H9 (cell line): Measurements from ENCODE around the gene CACNA1G. TPM values are rescaled to one million over a fixed set of nuclear protein-coding genes. Genes with fewer than 3 reads are reported as not detected.

Experiments used
- DNase-seq: peaks from one replicate; pipeline ENCODE4 v3.0.0-alpha.2; 2017
- H2AFZ ChIP-seq: one replicate; pipeline ENCODE4 v1.6.1; 2013; ENCODE audit warnings: mild to moderate bottlenecking, low read length, control low read depth, moderate library complexity
- H2AK5ac ChIP-seq: 2 replicates; pipeline ENCODE4 v1.6.1; 2013; ENCODE audit warnings: low read length, control low read depth, mixed read lengths; ENCODE audit not compliant: insufficient read length
- H2BK120ac ChIP-seq: one replicate; pipeline ENCODE4 v1.6.1; 2013; ENCODE audit warnings: low read depth, mild to moderate bottlenecking, low read length, control low read depth, inconsistent platforms; ENCODE audit not compliant: poor library complexity, severe bottlenecking
- H2BK12ac ChIP-seq: 2 replicates; pipeline ENCODE4 v1.6.1; 2013; ENCODE audit warnings: low read length, control low read depth, mixed read lengths, low read depth; ENCODE audit not compliant: insufficient read length
- H2BK15ac ChIP-seq: 2 replicates; pipeline ENCODE4 v1.6.1; 2013; ENCODE audit warnings: low read depth, low read length, control low read depth
- H2BK20ac ChIP-seq: one replicate; pipeline ENCODE4 v1.6.1; 2013; ENCODE audit warnings: low read depth, mild to moderate bottlenecking, low read length, control low read depth, inconsistent platforms; ENCODE audit not compliant: poor library complexity, severe bottlenecking
- H2BK5ac ChIP-seq: 2 replicates; pipeline ENCODE4 v1.6.1; 2013; ENCODE audit warnings: low read length, control low read depth, mixed read lengths; ENCODE audit not compliant: insufficient read length
- H3K14ac ChIP-seq: 2 replicates; pipeline ENCODE4 v1.6.1; 2013; ENCODE audit warnings: low read length, control low read depth; ENCODE audit not compliant: insufficient read depth
- H3K18ac ChIP-seq: 2 replicates; pipeline ENCODE4 v1.6.1; 2013; ENCODE audit warnings: low read depth, mild to moderate bottlenecking, mixed read lengths, low read length, control low read depth; ENCODE audit not compliant: insufficient read length
- H3K23ac ChIP-seq: 2 replicates; pipeline ENCODE4 v1.6.1; 2013; ENCODE audit warnings: low read length, control low read depth, mixed read lengths, low read depth; ENCODE audit not compliant: insufficient read length
- H3K23me2 ChIP-seq: 2 replicates; pipeline ENCODE4 v1.6.1; 2013; ENCODE audit warnings: low read depth, mild to moderate bottlenecking, mixed read lengths, low read length, control low read depth; ENCODE audit not compliant: insufficient read length, poor library complexity, severe bottlenecking
- H3K27ac ChIP-seq: 2 replicates; pipeline ENCODE4 v1.5.1; 2013; ENCODE audit warnings: low read length, control low read depth, mixed read lengths, low read depth; ENCODE audit not compliant: insufficient read length
- H3K27me3 ChIP-seq: 2 replicates; pipeline ENCODE4 v1.6.1; 2013; ENCODE audit warnings: low read length, control low read depth, inconsistent platforms; ENCODE audit not compliant: insufficient read depth
- H3K4ac ChIP-seq: 2 replicates; pipeline ENCODE4 v1.6.1; 2013; ENCODE audit warnings: low read depth, mild to moderate bottlenecking, control low read depth, inconsistent platforms, low read length, moderate library complexity
- H3K4me1 ChIP-seq: 2 replicates; pipeline ENCODE4 v1.6.1; 2013; ENCODE audit warnings: low read length, control low read depth, inconsistent platforms; ENCODE audit not compliant: insufficient read depth
- H3K4me2 ChIP-seq: 2 replicates; pipeline ENCODE4 v1.6.1; 2013; ENCODE audit warnings: low read length, control low read depth, mixed read lengths; ENCODE audit not compliant: insufficient read length, insufficient read depth
- H3K56ac ChIP-seq: 2 replicates; pipeline ENCODE4 v1.6.1; 2013; ENCODE audit warnings: low read depth, mild to moderate bottlenecking, mixed read lengths, low read length, control low read depth; ENCODE audit not compliant: insufficient read length
- H3K79me1 ChIP-seq: 2 replicates; pipeline ENCODE4 v1.6.1; 2013; ENCODE audit warnings: low read depth, mild to moderate bottlenecking, moderate library complexity, low read length, control low read depth, inconsistent platforms; ENCODE audit not compliant: insufficient read depth, poor library complexity, severe bottlenecking
- H3K79me2 ChIP-seq: 2 replicates; pipeline ENCODE4 v1.6.1; 2013; ENCODE audit warnings: low read length, control low read depth, inconsistent platforms; ENCODE audit not compliant: insufficient read depth
- H3K9ac ChIP-seq: 2 replicates; pipeline ENCODE4 v1.6.1; 2013; ENCODE audit warnings: low read length, control low read depth, mixed read lengths; ENCODE audit not compliant: insufficient read length; ENCODE audit errors: extremely low read depth
- H3K9me3 ChIP-seq: one replicate; pipeline ENCODE4 v1.6.1; 2013; ENCODE audit warnings: low read depth, low read length, inconsistent platforms; ENCODE audit not compliant: control insufficient read depth
- H3T11ph ChIP-seq: one replicate; pipeline ENCODE4 v1.6.1; 2013; ENCODE audit warnings: mild to moderate bottlenecking, low read length, control low read depth, inconsistent platforms
- H4K20me1 ChIP-seq: one replicate; pipeline ENCODE4 v1.6.1; 2013; ENCODE audit not compliant: control insufficient read depth, insufficient read length, insufficient read depth
- H4K5ac ChIP-seq: 2 replicates; pipeline ENCODE4 v1.6.1; 2013; ENCODE audit warnings: low read depth, mild to moderate bottlenecking, mixed read lengths, low read length, control low read depth; ENCODE audit not compliant: insufficient read length
- H4K8ac ChIP-seq: replicated peaks from 2 replicates; pipeline ENCODE4 v1.6.1; 2013; ENCODE audit warnings: low read length, control low read depth, mixed read lengths, low read depth; ENCODE audit not compliant: insufficient read length
- H4K91ac ChIP-seq: 2 replicates; pipeline ENCODE4 v1.6.1; 2013; ENCODE audit warnings: low read depth, mild to moderate bottlenecking, moderate library complexity, mixed read lengths, low read length, control low read depth; ENCODE audit not compliant: insufficient read length
- H3K27ac Mint-ChIP-seq, 3 experiments: 2 replicates in 2 of 3; 3 replicates in 1 of 3; pipeline ENCODE4 v1.8.0; 2020 to 2021; ENCODE audit warnings: mixed read lengths in 3 of 3, mild to moderate bottlenecking in 1 of 3, moderate library complexity in 1 of 3
- H3K27me3 Mint-ChIP-seq: 2 replicates; pipeline ENCODE4 v1.8.0; 2021; ENCODE audit warnings: low read depth, mild to moderate bottlenecking, moderate library complexity, mixed read lengths
- H3K36me3 Mint-ChIP-seq, 3 experiments: 2 replicates in 2 of 3; 3 replicates in 1 of 3; pipeline ENCODE4 v1.8.0; 2020 to 2021; ENCODE audit warnings: low read depth in 3 of 3, mixed read lengths in 3 of 3; ENCODE audit not compliant: insufficient read depth in 1 of 3
- H3K4me1 Mint-ChIP-seq, 2 experiments: 2 replicates each; pipeline ENCODE4 v1.8.0; 2020; ENCODE audit warnings: mixed read lengths in 2 of 2
- H3K4me3 Mint-ChIP-seq, 2 experiments: 2 replicates in 1 of 2; 3 replicates in 1 of 2; pipeline ENCODE4 v1.8.0; 2020 to 2021; ENCODE audit warnings: mild to moderate bottlenecking in 2 of 2, mixed read lengths in 2 of 2, moderate library complexity in 1 of 2
- H3K9me3 Mint-ChIP-seq, 2 experiments: 2 replicates in 1 of 2; 3 replicates in 1 of 2; pipeline ENCODE4 v1.8.0; 2020; ENCODE audit warnings: mild to moderate bottlenecking in 2 of 2, mixed read lengths in 2 of 2, moderate library complexity in 1 of 2
- WGBS: extraction: QIAGEN DNeasy Blood & Tissue Kit; methylation state at CpG from one replicate; pipeline ENCODE4 v1.1.7; 2013; ENCODE audit warnings: missing lambda C conversion rate, low lambda C conversion rate, mixed read lengths; ENCODE audit not compliant: insufficient read length; ENCODE audit errors: extremely low coverage; 5-methylcytosine and 5-hydroxymethylcytosine counted together
- total RNA-seq: library from RNA; stranded (reverse); gene quantifications from 2 replicates; pipeline ENCODE4 v1.2.1, GENCODE V29; 2021
- TF ChIP-seq, protein P1 (sequence below): fragments of 200-600 bp; sonication (generic); conservative IDR thresholded peaks from 3 replicates; pipeline ENCODE4 v1.8.0; 2021; ENCODE audit warnings: antibody characterized with exemption, mild to moderate bottlenecking

Gene CACNA1G
- total RNA-seq, 1 experiment from 2014 or later, result 1.5 TPM

DNA sequence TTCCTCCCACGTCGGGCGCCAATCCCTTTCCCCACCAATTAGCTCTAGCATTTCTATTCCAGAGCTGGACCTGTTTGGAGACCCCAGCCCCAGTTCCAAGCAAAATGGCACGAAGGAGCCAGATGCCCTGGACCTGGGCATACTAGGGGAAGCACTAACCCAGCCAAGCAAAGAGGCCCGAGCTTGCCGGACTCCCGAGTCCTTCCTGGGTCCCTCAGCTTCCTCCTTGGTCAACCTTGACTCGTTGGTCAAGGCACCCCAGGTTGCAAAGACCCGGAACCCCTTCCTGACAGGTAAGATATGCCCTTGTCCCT lies 19.2 kb upstream of the CACNA1G start:
- Histone ChIP-seq H3K79me1 (no peaks in the 10 kb centered on the region), H4K5ac (no peak overlapping the region), H3T11ph (no peak overlapping the region), H2BK5ac (no peak overlapping the region), H2AFZ (no peak overlapping the region), H4K20me1 (no peaks in the 10 kb centered on the region), H3K4me2 (peak overlapping the region; percentile 76), H2BK120ac (no peak overlapping the region), H3K9me3 (no peaks in the 10 kb centered on the region), H3K4me1 (0 out of 2 replicates have a peak, but pooled peaks cover 2% of the 10 kb centered on the region), H3K56ac (no peak overlapping the region), H3K23me2 (peaks cover 8% of the 10 kb centered on the region), H3K14ac (no peak overlapping the region), H2BK12ac (no peak overlapping the region), H3K4ac (no peak overlapping the region), H3K27ac (no peak overlapping the region), H3K23ac (no peak overlapping the region), H2BK15ac (no peak overlapping the region), H3K27me3 (no peaks in the 10 kb centered on the region; the same call in 1 of the 2 replicates), H4K8ac (no peak overlapping the region), H2AK5ac (no peak overlapping the region), H3K18ac (no peak overlapping the region), H3K79me2 (no peaks in the 10 kb centered on the region), H4K91ac (no peak overlapping the region), H3K9ac (no peak overlapping the region), H2BK20ac (no peak overlapping the region)
- no peaks in the 10 kb centered on the region for H3K9me3 Mint-ChIP-seq
- H3K36me3 Mint-ChIP-seq, result peaks cover 0 to 3% (median 0%) of the 10 kb centered on the region in 3 experiments; a peak in 3 of 7 replicates
- WGBS, result no CpG with 5 or more reads among the region's 9 CpGs
- H3K4me3 Mint-ChIP-seq, result peak overlapping the region; percentile 69 to 82
- H3K4me1 Mint-ChIP-seq, result peaks cover 23 to 36% of the 10 kb centered on the region in 2 experiments
- no peak for DNase-seq
- H3K27me3 Mint-ChIP-seq, result peaks cover 33% of the 10 kb centered on the region
- TF ChIP-seq, protein P1, sequence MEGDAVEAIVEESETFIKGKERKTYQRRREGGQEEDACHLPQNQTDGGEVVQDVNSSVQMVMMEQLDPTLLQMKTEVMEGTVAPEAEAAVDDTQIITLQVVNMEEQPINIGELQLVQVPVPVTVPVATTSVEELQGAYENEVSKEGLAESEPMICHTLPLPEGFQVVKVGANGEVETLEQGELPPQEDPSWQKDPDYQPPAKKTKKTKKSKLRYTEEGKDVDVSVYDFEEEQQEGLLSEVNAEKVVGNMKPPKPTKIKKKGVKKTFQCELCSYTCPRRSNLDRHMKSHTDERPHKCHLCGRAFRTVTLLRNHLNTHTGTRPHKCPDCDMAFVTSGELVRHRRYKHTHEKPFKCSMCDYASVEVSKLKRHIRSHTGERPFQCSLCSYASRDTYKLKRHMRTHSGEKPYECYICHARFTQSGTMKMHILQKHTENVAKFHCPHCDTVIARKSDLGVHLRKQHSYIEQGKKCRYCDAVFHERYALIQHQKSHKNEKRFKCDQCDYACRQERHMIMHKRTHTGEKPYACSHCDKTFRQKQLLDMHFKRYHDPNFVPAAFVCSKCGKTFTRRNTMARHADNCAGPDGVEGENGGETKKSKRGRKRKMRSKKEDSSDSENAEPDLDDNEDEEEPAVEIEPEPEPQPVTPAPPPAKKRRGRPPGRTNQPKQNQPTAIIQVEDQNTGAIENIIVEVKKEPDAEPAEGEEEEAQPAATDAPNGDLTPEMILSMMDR, result no peak
- H3K27ac Mint-ChIP-seq, result no peak overlapping the region
